GM12892 (cell line): ENCODE results near the gene DPP6.

ENCODE experiments used
- POLR2A ChIP-seq: IDR thresholded peaks from 2 replicates; pipeline ENCODE4 v1.6.1; 2011; ENCODE audit warnings: low read depth, low read length, control low read depth
- POLR2AphosphoS5 ChIP-seq: IDR thresholded peaks from 2 replicates; pipeline ENCODE4 v1.6.1; 2011; ENCODE audit warnings: low read depth, low read length, control low read depth

GRCh38 chr7:154372011-154372601, 319.9 kb downstream of the DPP6 start:
- no peak for TF ChIP-seq POLR2A
- TF ChIP-seq POLR2AphosphoS5 = no peak
